Neural progenitor cell (in vitro differentiated cells): Measurements from ENCODE around the gene RNF8. TPM values are rescaled to one million over a fixed set of nuclear protein-coding genes. Genes with fewer than 3 reads are reported as not detected.

Experiments
- DNase-seq: peaks from one replicate; pipeline ENCODE4 v3.0.0-alpha.2; 2016; ENCODE audit warnings: low spot score
- H2AFZ ChIP-seq: fragments of 200-600 bp; sonication (generic); replicated peaks from 2 replicates; pipeline ENCODE4 v1.6.1; 2016; ENCODE audit warnings: antibody characterized with exemption
- H3F3A ChIP-seq: fragments of 200-600 bp; sonication (generic); 2 replicates; pipeline ENCODE4 v1.6.1; 2016; ENCODE audit warnings: antibody characterized with exemption, low read depth
- H3K27ac ChIP-seq: fragments of 200-600 bp; sonication (generic); 2 replicates; pipeline ENCODE4 v1.5.1; 2016; ENCODE audit warnings: mild to moderate bottlenecking
- H3K27me3 ChIP-seq: fragments of 200-600 bp; sonication (generic); 2 replicates; pipeline ENCODE4 v1.6.1; 2016; ENCODE audit warnings: mild to moderate bottlenecking, moderate library complexity
- H3K36me3 ChIP-seq: fragments of 200-600 bp; sonication (generic); 2 replicates; pipeline ENCODE4 v1.5.1; 2016
- H3K4me1 ChIP-seq: fragments of 200-600 bp; sonication (generic); 2 replicates; pipeline ENCODE4 v1.6.1; 2016; ENCODE audit warnings: mixed run types
- H3K4me2 ChIP-seq: fragments of 200-600 bp; sonication (generic); 2 replicates; pipeline ENCODE4 v1.6.1; 2016
- H3K4me3 ChIP-seq: fragments of 200-600 bp; sonication (generic); 2 replicates; pipeline ENCODE4 v1.5.1; 2016
- H3K79me2 ChIP-seq: fragments of 200-600 bp; sonication (generic); 2 replicates; pipeline ENCODE4 v1.6.1; 2016; ENCODE audit warnings: low read depth
- H3K9ac ChIP-seq: fragments of 200-600 bp; sonication (generic); 2 replicates; pipeline ENCODE4 v1.6.1; 2016
- H3K9me3 ChIP-seq: fragments of 200-600 bp; sonication (generic); 2 replicates; pipeline ENCODE4 v1.5.1; 2016; ENCODE audit warnings: low read depth
- H4K20me1 ChIP-seq: fragments of 200-600 bp; sonication (generic); 2 replicates; pipeline ENCODE4 v1.6.1; 2016; ENCODE audit warnings: low read depth
- H3K27ac Mint-ChIP-seq: 3 replicates; pipeline ENCODE4 v1.8.0; 2021; ENCODE audit warnings: mixed read lengths
- H3K27me3 Mint-ChIP-seq: 2 replicates; pipeline ENCODE4 v1.8.0; 2022; ENCODE audit warnings: low read depth, mild to moderate bottlenecking, inconsistent platforms, moderate library complexity, mixed read lengths; ENCODE audit not compliant: insufficient read depth
- H3K36me3 Mint-ChIP-seq: 3 replicates; pipeline ENCODE4 v1.8.0; 2021; ENCODE audit warnings: mixed read lengths
- H3K4me1 Mint-ChIP-seq: 3 replicates; pipeline ENCODE4 v1.8.0; 2021; ENCODE audit warnings: mixed read lengths
- H3K4me3 Mint-ChIP-seq: 3 replicates; pipeline ENCODE4 v1.8.0; 2021; ENCODE audit warnings: mild to moderate bottlenecking, moderate library complexity, mixed read lengths
- H3K9me3 Mint-ChIP-seq: 3 replicates; pipeline ENCODE4 v1.8.0; 2020; ENCODE audit warnings: mixed read lengths
- CTCF ChIP-seq: fragments of 200-600 bp; sonication (generic); IDR thresholded peaks from 2 replicates; pipeline ENCODE4 v1.5.1; 2017; ENCODE audit warnings: antibody characterized with exemption, mild to moderate bottlenecking
- EZH2 ChIP-seq: fragments of 200-600 bp; sonication (generic); IDR thresholded peaks from 2 replicates; pipeline ENCODE4 v1.6.1; 2017; ENCODE audit warnings: antibody characterized with exemption, mild to moderate bottlenecking, moderate library complexity
- EZH2phosphoT487 ChIP-seq: fragments of 200-600 bp; sonication (generic); IDR thresholded peaks from 2 replicates; pipeline ENCODE4 v1.6.1; 2017; ENCODE audit warnings: antibody characterized with exemption
- total RNA-seq: library from RNA; depleted of rRNA; stranded (reverse); fragments of >200 nt; gene quantifications from 2 replicates; pipeline ENCODE4 v1.2.3, GENCODE V29; 2015; ENCODE audit warnings: low replicate concordance

RNF8 gene
- total RNA-seq, 1 donor from 2014 or later = 68.5 TPM

GRCh38 chr6:37406726-37407341 is 53.1 kb downstream of the RNF8 start:
- Histone ChIP-seq H3K36me3 (no peaks in the 10 kb centered on the region), H3K4me2 (no peak overlapping the region), H4K20me1 (no peaks in the 10 kb centered on the region), H3K27ac (no peak overlapping the region), H3K79me2 (no peaks in the 10 kb centered on the region), H3K9ac (no peak overlapping the region), H3K9me3 (no peaks in the 10 kb centered on the region), H3K4me3 (no peak overlapping the region), H3F3A (no peaks in the 10 kb centered on the region), H3K27me3 (peaks cover 5% of the 10 kb centered on the region), H3K4me1 (no peaks in the 10 kb centered on the region), H2AFZ (no peak overlapping the region)
- Mint-ChIP-seq H3K36me3 (no peaks in the 10 kb centered on the region), H3K27ac (no peak overlapping the region), H3K4me3 (no peak overlapping the region), H3K27me3 (no peaks in the 10 kb centered on the region), H3K4me1 (no peaks in the 10 kb centered on the region), H3K9me3 (no peaks in the 10 kb centered on the region)
- DNase-seq = no peak
- TF ChIP-seq EZH2phosphoT487 (no peak), CTCF (no peak), EZH2 (no peak)

GRCh38 chr6:37407948-37408347 is 54.2 kb downstream of the RNF8 start:
- Histone ChIP-seq H3F3A (no peaks in the 10 kb centered on the region), H3K9me3 (no peaks in the 10 kb centered on the region), H3K4me2 (no peak overlapping the region), H3K4me3 (no peak overlapping the region), H3K4me1 (no peaks in the 10 kb centered on the region), H4K20me1 (no peaks in the 10 kb centered on the region), H3K79me2 (no peaks in the 10 kb centered on the region), H3K36me3 (no peaks in the 10 kb centered on the region), H3K9ac (no peak overlapping the region), H2AFZ (no peak overlapping the region), H3K27ac (no peak overlapping the region), H3K27me3 (peaks cover 5% of the 10 kb centered on the region)
- Mint-ChIP-seq H3K4me3 (no peak overlapping the region), H3K27ac (no peak overlapping the region), H3K4me1 (no peaks in the 10 kb centered on the region), H3K27me3 (no peaks in the 10 kb centered on the region), H3K9me3 (no peaks in the 10 kb centered on the region), H3K36me3 (no peaks in the 10 kb centered on the region)
- TF ChIP-seq CTCF = no peak
- no peak for TF ChIP-seq EZH2
- DNase-seq = no peak

- no peaks in the 10 kb centered on the region for H3K9me3 ChIP-seq
- no peak overlapping the region for H3K4me3 Mint-ChIP-seq
- no peaks in the 10 kb centered on the region for H3K4me1 Mint-ChIP-seq
- H3K27ac ChIP-seq = no peak overlapping the region
- peaks cover 5% of the 10 kb centered on the region for H3K27me3 ChIP-seq
- H3K36me3 Mint-ChIP-seq = no peaks in the 10 kb centered on the region
- H3K36me3 ChIP-seq = no peaks in the 10 kb centered on the region
- no peak for DNase-seq
- no peak overlapping the region for H3K9ac ChIP-seq
- H3F3A ChIP-seq = no peaks in the 10 kb centered on the region
- no peak for TF ChIP-seq EZH2phosphoT487
- no peak for TF ChIP-seq CTCF
- TF ChIP-seq EZH2 = no peak
- H2AFZ ChIP-seq = no peak overlapping the region
- H3K79me2 ChIP-seq = no peaks in the 10 kb centered on the region
- no peak overlapping the region for H3K4me3 ChIP-seq
- H3K9me3 Mint-ChIP-seq = no peaks in the 10 kb centered on the region
- H4K20me1 ChIP-seq = no peaks in the 10 kb centered on the region
- no peak overlapping the region for H3K4me2 ChIP-seq
- H3K4me1 ChIP-seq = no peaks in the 10 kb centered on the region
- H3K27me3 Mint-ChIP-seq = no peaks in the 10 kb centered on the region
- no peak overlapping the region for H3K27ac Mint-ChIP-seq
Observed at GRCh38 chr6:37409501-37409900, 55.7 kb downstream of the RNF8 start.
